ENCODE measurements around the gene FAM210A. TPM values are rescaled to one million over a fixed set of nuclear protein-coding genes. Genes with fewer than 3 reads are reported as not detected.

Gene FAM210A
- 21.8 and 30.8 TPM in 2 replicates for total RNA-seq

GRCh38 chr18:13726232-13726971 lies at the start of gene FAM210A, which contains the start of gene RNMT:
Gene FAM210A, minus strand, starts transcription at chr18:13726558. Its CDS starts 44,481 bp downstream, at chr18:13682077.
Gene RNMT, plus strand, starts transcription at chr18:13726673. Its CDS starts 4,845 bp downstream, at chr18:13731518.

Small RNA genes within 50 kb of the gene (small RNA-seq; reads per million reads assigned to genes)
- gene AP001525.1 (not detected), gene RN7SL362P (not detected)

Other genes starting within 250 kb of the FAM210A start
- gene RNMT, start 115 bp upstream of the FAM210A start, total RNA-seq, result 35.7 and 37.4 TPM in 2 replicates
- gene MC5R, start 97.6 kb upstream of the FAM210A start, total RNA-seq, result not detected in 2 replicates
- gene MC2R, start 189.0 kb upstream of the FAM210A start, total RNA-seq, result not detected in 2 replicates